Transverse colon (tissue), 4 donors: ENCODE data around the gene HIP1R. TPM values are rescaled to one million over a fixed set of nuclear protein-coding genes. Genes with fewer than 3 reads are reported as not detected.
A peak's percentile ranks its signal among the peaks of the same experiment; 100 is the strongest.

Experiments
- DNase-seq: peaks from one replicate; pipeline ENCODE4 v3.0.0-alpha.2; 2019
- H3K27ac ChIP-seq, 4 donors: fragments of 200-600 bp; sonication (generic); 2 replicates each; pipeline ENCODE4 v1.5.1; 2016 to 2018; ENCODE audit warnings: inconsistent platforms in 4 of 4
- H3K27me3 ChIP-seq: fragments of 200-600 bp; sonication (generic); 2 replicates; pipeline ENCODE4 v1.5.1; 2017; ENCODE audit warnings: inconsistent platforms
- H3K36me3 ChIP-seq, 4 donors: fragments of 200-600 bp; sonication (generic); 2 replicates each; pipeline ENCODE4 v1.5.1; 2017 to 2019; ENCODE audit warnings: inconsistent platforms in 4 of 4
- H3K4me1 ChIP-seq, 4 donors: fragments of 200-600 bp; sonication (generic); 2 replicates each; pipeline ENCODE4 v1.5.1; 2017 to 2020; ENCODE audit warnings: inconsistent platforms in 4 of 4
- H3K4me3 ChIP-seq, 4 donors: fragments of 200-600 bp; sonication (generic); 1 replicate in 1 of 4; 2 replicates in 3 of 4; pipeline versions ENCODE4 v1.5.1 to v1.6.1; 2017 to 2019; ENCODE audit warnings: inconsistent platforms in 4 of 4
- H3K9me3 ChIP-seq, 2 donors: fragments of 200-600 bp; sonication (generic); 2 replicates each; pipeline ENCODE4 v1.5.1; 2017 to 2019; ENCODE audit warnings: inconsistent platforms in 2 of 2
- EP300 ChIP-seq: sonication (generic); formaldehyde crosslinking; IDR thresholded peaks from one replicate; pipeline ENCODE4 v1.6.1; 2017; ENCODE audit warnings: antibody characterized with exemption, low read depth
- POLR2A ChIP-seq: fragments of 450-650 bp; IDR thresholded peaks from one replicate; pipeline ENCODE4 v1.6.1; 2016; ENCODE audit warnings: antibody characterized with exemption, mild to moderate bottlenecking, moderate library complexity
- POLR2AphosphoS5 ChIP-seq, 3 donors: sonication (generic); formaldehyde crosslinking; IDR thresholded peaks; one replicate each; pipeline ENCODE4 v1.6.1; 2016; ENCODE audit warnings: antibody characterized with exemption in 3 of 3
- WGBS, 2 donors: methylation state at CpG; one replicate each; pipeline ENCODE4 v1.1.5; 2018; ENCODE audit warnings: low coverage in 1 of 2; 5-methylcytosine and 5-hydroxymethylcytosine counted together
- in situ Hi-C, 4 donors: fragments of 200-750 bp; cut with MboI; loops; one replicate each; pipeline versions ENCODE4 v1.15.0 to v1.15.1; 2017; ENCODE audit warnings: low sequenced_read_pairs in 3 of 4, low pct_ligation_motif_present in 1 of 4, low pct_unique_long_range_greater_than_20kb in 1 of 4
- intact Hi-C: fragments of 100-400 bp; cut with DNase I; formaldehyde crosslinking; loops from one replicate; pipeline ENCODE4 v1.15.1; 2023; ENCODE audit warnings: low total_unique reads
- total RNA-seq, 4 donors: library from RNA; depleted of rRNA; stranded (reverse); fragments of >200 nt; gene quantifications; one replicate each; pipeline ENCODE4 v1.1.0, GENCODE V29; 2016
- TF ChIP-seq, protein P1 (sequence below), 5 experiments: fragments of 200-600 bp in 3 of 5; fragments of 450-650 bp in 2 of 5; sonication (generic) in 3 of 5; IDR thresholded peaks; 1 replicate in 2 of 5; 2 replicates in 3 of 5; pipeline ENCODE4 v1.5.1; 2016 to 2017; ENCODE audit warnings: antibody characterized with exemption in 5 of 5, inconsistent platforms in 3 of 5, mild to moderate bottlenecking in 2 of 5, moderate library complexity in 1 of 5

The HIP1R gene
- total RNA-seq, 4 donors from 2014 or later = 72.4 to 459 (median 146) TPM

- intact Hi-C loops (no loop called here), in situ Hi-C loops (no loop called here)
- TF ChIP-seq POLR2AphosphoS5 (IDR thresholded peaks at IDR 0.05) = no peak
- H3K4me3 ChIP-seq = peak overlapping the region in 3 of 4 donors; percentile 15 to 40 (median 23)
- no peaks in the 10 kb centered on the region for H3K36me3 ChIP-seq
- WGBS, 2 donors = 5 to 20% methylated on average over 16 to 22 of the region's 22 CpGs
- peaks cover 0 to 17% (median 9%) of the 10 kb centered on the region in 4 donors for H3K4me1 ChIP-seq
- no peak for DNase-seq
- H3K9me3 ChIP-seq = no peaks in the 10 kb centered on the region
- H3K27ac ChIP-seq = peak overlapping the region; percentile 42 to 55 (median 50)
- no peaks in the 10 kb centered on the region for H3K27me3 ChIP-seq
Measured at GRCh38 chr12:122825773-122826724, 9.2 kb upstream of the HIP1R start.

GRCh38 chr12:122827258-122827657, 8.0 kb upstream of the HIP1R start:
- TF ChIP-seq, protein P1, sequence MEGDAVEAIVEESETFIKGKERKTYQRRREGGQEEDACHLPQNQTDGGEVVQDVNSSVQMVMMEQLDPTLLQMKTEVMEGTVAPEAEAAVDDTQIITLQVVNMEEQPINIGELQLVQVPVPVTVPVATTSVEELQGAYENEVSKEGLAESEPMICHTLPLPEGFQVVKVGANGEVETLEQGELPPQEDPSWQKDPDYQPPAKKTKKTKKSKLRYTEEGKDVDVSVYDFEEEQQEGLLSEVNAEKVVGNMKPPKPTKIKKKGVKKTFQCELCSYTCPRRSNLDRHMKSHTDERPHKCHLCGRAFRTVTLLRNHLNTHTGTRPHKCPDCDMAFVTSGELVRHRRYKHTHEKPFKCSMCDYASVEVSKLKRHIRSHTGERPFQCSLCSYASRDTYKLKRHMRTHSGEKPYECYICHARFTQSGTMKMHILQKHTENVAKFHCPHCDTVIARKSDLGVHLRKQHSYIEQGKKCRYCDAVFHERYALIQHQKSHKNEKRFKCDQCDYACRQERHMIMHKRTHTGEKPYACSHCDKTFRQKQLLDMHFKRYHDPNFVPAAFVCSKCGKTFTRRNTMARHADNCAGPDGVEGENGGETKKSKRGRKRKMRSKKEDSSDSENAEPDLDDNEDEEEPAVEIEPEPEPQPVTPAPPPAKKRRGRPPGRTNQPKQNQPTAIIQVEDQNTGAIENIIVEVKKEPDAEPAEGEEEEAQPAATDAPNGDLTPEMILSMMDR (IDR thresholded peaks at IDR 0.05) = no peak
- TF ChIP-seq EP300 (no peak), POLR2AphosphoS5 (IDR thresholded peaks at IDR 0.05) (no peak), POLR2A (no peak)
- DNase-seq = no peak
- Histone ChIP-seq H3K36me3 (no peaks in the 10 kb centered on the region), H3K27me3 (no peaks in the 10 kb centered on the region), H3K9me3 (no peaks in the 10 kb centered on the region), H3K4me3 (no peak overlapping the region), H3K4me1 (peaks cover 0 to 17% (median 9%) of the 10 kb centered on the region in 4 donors), H3K27ac (peak overlapping the region in 2 of 4 donors; percentile 45 to 55)
- WGBS, 2 donors = 23 to 29% methylated on average over 4 to 5 of the region's 5 CpGs
- in situ Hi-C loops (no loop called here), intact Hi-C loops (no loop called here)

- in situ Hi-C loops (no loop called here), intact Hi-C loops (no loop called here)
- TF ChIP-seq, protein P1 (IDR thresholded peaks at IDR 0.05) = no peak
- TF ChIP-seq EP300 (no peak), POLR2AphosphoS5 (IDR thresholded peaks at IDR 0.05) (no peak), POLR2A (no peak)
- Histone ChIP-seq H3K9me3 (no peaks in the 10 kb centered on the region), H3K27me3 (no peaks in the 10 kb centered on the region), H3K4me3 (no peak overlapping the region), H3K36me3 (no peaks in the 10 kb centered on the region), H3K4me1 (peaks cover 0 to 26% (median 20%) of the 10 kb centered on the region in 4 donors), H3K27ac (no peak overlapping the region)
- 56 to 57% methylated on average over 7 of the region's 7 CpGs for WGBS, 2 donors
- peak; percentile 50 for DNase-seq
Measured at GRCh38 chr12:122830517-122831214, 4.6 kb upstream of the HIP1R start.

GRCh38 chr12:122834104-122834920, 945 bp upstream of the HIP1R start:
- in situ Hi-C loops = no loop called here
- TF ChIP-seq, protein P1 (IDR thresholded peaks at IDR 0.05) = peak in 4 of 5 experiments; percentile 10 to 42 (median 28)
- TF ChIP-seq POLR2A = peak; percentile 58
- peak; percentile 50 to 79 (median 78) for TF ChIP-seq POLR2AphosphoS5 (IDR thresholded peaks at IDR 0.05)
- no peak for TF ChIP-seq EP300
- peak overlapping the region in 3 of 4 donors; percentile 81 to 90 (median 87) for H3K4me3 ChIP-seq
- H3K27ac ChIP-seq = peak overlapping the region; percentile 88 to 94 (median 93)
- H3K36me3 ChIP-seq = no peaks in the 10 kb centered on the region
- H3K27me3 ChIP-seq = no peaks in the 10 kb centered on the region
- H3K4me1 ChIP-seq = peaks cover 0 to 45% (median 35%) of the 10 kb centered on the region in 4 donors
- WGBS, 2 donors = 5 to 16% methylated on average over 17 to 21 of the region's 21 CpGs
- H3K9me3 ChIP-seq = no peaks in the 10 kb centered on the region
- peak; percentile 55 for DNase-seq
- intact Hi-C loops = no loop called here
